ENCODE results near the gene ZNF652. TPM values are rescaled to one million over a fixed set of nuclear protein-coding genes. Genes with fewer than 3 reads are reported as not detected.
"Not testable (repeated sequence)": the region's sequence is repeated elsewhere in the genome, so short reads cannot be mapped to it uniquely, and the experiment has no call there.

The ZNF652 gene
- total RNA-seq, 1 donor from 2014 or later = 42.7 TPM

DNA sequence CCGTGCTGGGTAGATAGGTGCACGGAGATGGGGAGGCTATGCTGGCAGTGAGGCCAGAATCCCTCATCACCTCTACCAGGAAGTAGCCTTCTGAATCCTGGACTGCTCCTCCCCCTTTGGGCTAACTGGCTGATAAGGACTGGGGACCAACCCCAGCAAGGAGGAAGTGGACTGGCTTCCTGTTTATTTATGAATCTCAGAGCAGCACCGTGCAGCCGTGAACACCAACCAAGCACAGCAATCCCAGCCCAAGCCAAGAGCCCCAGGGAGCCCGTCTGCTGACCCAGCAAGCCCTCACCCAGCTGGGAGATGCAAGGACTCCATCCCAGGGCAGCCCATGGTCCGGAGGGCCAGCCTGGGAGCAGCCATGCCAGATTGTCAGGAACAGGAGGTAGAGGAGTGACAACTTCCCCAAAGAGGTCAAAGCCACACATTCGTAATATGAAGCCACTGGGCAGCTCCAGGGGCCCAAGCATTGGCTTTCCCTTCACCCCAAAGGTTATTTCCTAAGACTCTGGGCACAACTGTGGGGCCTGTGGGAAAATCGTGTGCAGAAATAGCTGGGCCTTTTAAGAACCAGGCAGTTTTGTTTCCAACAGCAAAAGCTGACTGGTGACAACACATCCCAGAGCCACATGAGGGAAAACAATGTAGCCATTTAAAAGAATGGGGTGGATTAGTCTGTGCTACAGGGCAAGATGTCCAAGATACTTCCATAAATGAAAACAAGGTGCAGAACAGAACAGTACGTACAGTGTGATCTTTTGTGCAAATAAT lies 28.7 kb upstream of the ZNF652 start:
- Histone ChIP-seq H3K27me3 (no peaks in the 10 kb centered on the region), H3K4me3 (no peak overlapping the region), H3K27ac (peak overlapping the region; percentile 37), H3K36me3 (no peaks in the 10 kb centered on the region), H3K4me1 (peaks cover 20% of the 10 kb centered on the region), H3K9me3 (no peaks in the 10 kb centered on the region)
- TF ChIP-seq POLR2A (IDR thresholded peaks at IDR 0.05) (no peak), POLR2AphosphoS5 (IDR thresholded peaks at IDR 0.05; ENCODE audit: insufficient read depth in 1 of 2, low read depth in 1 of 2) (peak; percentile 21 to 31)
- TF ChIP-seq, protein P1, sequence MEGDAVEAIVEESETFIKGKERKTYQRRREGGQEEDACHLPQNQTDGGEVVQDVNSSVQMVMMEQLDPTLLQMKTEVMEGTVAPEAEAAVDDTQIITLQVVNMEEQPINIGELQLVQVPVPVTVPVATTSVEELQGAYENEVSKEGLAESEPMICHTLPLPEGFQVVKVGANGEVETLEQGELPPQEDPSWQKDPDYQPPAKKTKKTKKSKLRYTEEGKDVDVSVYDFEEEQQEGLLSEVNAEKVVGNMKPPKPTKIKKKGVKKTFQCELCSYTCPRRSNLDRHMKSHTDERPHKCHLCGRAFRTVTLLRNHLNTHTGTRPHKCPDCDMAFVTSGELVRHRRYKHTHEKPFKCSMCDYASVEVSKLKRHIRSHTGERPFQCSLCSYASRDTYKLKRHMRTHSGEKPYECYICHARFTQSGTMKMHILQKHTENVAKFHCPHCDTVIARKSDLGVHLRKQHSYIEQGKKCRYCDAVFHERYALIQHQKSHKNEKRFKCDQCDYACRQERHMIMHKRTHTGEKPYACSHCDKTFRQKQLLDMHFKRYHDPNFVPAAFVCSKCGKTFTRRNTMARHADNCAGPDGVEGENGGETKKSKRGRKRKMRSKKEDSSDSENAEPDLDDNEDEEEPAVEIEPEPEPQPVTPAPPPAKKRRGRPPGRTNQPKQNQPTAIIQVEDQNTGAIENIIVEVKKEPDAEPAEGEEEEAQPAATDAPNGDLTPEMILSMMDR (IDR thresholded peaks at IDR 0.05) = no peak
- DNase-seq (ENCODE audit: extremely low spot score in 2 of 2) = no peak
- intact Hi-C loops (cut with DNase I) = loop anchor here (10.0 kb wide), 1 partner anchor 76 kb away; no protein-coding TSS in a partner anchor

DNA sequence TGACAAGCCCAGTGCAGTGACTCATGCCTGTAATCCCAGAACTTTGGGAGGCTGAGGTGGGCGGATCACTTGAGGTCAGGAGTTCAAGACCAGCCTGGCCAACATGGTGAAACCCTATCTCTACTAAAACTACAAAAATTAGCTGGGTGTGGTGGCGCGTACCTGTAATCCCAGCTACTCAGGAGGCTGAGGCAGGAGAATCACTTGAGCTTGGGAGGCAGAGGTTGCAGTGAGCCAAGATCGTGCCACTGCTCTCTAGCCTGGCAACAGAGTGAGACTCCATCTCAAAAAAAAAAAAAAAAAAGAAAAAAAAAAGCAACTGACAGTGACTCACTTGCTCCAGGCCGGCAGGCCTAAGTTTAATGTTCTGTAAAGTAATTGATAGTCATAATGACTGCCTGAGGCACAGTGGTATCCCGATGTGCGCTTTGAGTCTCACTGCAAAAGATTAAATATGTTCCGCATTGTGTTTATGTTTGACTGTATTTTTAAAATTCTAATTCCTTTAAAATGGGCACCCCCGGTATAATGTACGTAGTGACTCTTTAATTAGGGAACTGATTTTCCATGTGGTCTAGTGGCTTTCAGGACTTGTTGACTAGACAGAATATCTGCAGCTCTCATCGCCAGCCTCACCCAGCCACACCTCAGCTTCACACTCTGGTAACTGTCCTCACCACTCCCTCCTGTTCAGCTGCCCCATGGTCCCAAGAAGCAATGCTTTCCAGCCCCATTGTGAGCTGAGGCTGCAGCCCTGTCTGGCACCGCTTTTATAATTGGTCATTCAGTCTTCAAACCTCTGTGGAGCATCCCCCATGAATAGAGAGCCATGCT lies 27.7 kb upstream of the ZNF652 start:
- not testable (repeated sequence) for H3K9me3 ChIP-seq; H3K36me3 ChIP-seq; DNase-seq (ENCODE audit: extremely low spot score in 2 of 2); H3K27me3 ChIP-seq; H3K4me3 ChIP-seq
- intact Hi-C loops (cut with DNase I) = loop anchor here (10.0 kb wide), 1 partner anchor 75 kb away; no protein-coding TSS in a partner anchor
- peak overlapping the region; percentile 37 for H3K27ac ChIP-seq
- H3K4me1 ChIP-seq = peaks cover 17% of the 10 kb centered on the region

DNA sequence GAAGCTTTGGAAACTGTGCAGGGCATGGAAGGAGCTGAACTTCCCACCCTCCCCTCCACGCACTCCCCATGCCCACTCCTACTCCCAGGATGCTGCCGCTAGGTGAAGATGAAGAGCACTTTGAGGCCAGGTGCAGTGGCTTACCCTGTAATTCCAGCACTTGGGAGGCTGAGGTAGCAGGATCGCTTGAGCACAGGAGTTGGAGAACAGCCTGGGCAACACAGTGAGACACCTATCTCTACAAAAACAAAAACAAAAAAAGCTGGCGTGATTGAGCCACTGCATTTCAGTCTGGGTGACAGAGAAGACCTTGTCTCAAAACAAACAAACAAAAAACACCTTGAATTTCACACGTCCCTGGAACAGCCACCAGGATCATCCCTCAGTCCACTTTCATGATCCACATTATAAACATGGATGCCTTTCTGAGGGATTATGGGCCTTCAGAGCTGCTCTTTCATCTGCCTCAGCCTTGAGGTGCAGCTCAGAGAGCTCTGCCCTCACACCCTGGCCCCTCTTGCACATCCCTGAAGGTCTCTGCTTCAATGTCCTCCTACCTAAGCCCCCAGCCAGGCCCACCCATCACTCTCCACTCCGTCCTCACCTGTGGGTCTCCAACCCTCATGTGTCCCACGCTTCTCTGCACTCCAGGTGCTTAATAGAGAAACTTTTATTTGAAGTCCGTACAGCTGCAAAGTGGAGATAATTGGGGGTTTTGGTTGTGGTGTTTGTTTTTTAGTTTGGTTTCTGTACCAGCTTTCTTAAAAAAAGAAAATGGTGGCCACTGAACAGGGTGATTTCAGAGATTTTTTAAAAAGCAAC lies 26.9 kb upstream of the ZNF652 start:
- no peaks in the 10 kb centered on the region for H3K27me3 ChIP-seq
- H3K4me1 ChIP-seq = peaks cover 15% of the 10 kb centered on the region
- DNase-seq (ENCODE audit: extremely low spot score in 2 of 2) = no peak
- H3K9me3 ChIP-seq = no peaks in the 10 kb centered on the region
- TF ChIP-seq, protein P1 (IDR thresholded peaks at IDR 0.05) = no peak
- TF ChIP-seq POLR2AphosphoS5 (IDR thresholded peaks at IDR 0.05; ENCODE audit: insufficient read depth in 1 of 2, low read depth in 1 of 2) (no peak), POLR2A (IDR thresholded peaks at IDR 0.05) (no peak)
- no peak overlapping the region for H3K27ac ChIP-seq
- intact Hi-C loops (cut with DNase I) = no loop called here
- H3K36me3 ChIP-seq = no peaks in the 10 kb centered on the region
- no peak overlapping the region for H3K4me3 ChIP-seq

DNA sequence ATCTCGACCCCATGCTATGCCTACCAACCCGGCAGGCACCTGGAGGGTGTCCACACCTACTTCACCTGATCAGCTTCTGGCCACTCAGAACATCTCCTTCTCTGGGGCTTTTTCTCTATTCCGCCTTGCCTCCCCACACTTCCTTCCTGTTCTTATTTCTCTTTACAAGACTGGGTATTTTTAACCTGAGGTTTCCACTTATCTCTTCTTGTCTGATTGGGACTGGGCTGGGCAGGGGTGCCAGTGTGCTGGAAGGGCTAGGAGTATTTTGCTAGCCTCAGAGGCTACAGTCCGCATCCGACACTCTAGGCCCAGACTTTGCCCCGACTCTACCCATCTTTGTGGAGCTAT lies 26.2 kb upstream of the ZNF652 start:
- Histone ChIP-seq H3K27ac (no peak overlapping the region), H3K36me3 (no peaks in the 10 kb centered on the region), H3K4me1 (peaks cover 15% of the 10 kb centered on the region), H3K4me3 (no peak overlapping the region), H3K27me3 (no peaks in the 10 kb centered on the region), H3K9me3 (no peaks in the 10 kb centered on the region)
- DNase-seq (ENCODE audit: extremely low spot score in 2 of 2) = no peak
- intact Hi-C loops (cut with DNase I) = no loop called here
- TF ChIP-seq, protein P1 (IDR thresholded peaks at IDR 0.05) = no peak
- no peak for TF ChIP-seq POLR2AphosphoS5 (IDR thresholded peaks at IDR 0.05; ENCODE audit: insufficient read depth in 1 of 2, low read depth in 1 of 2)
- no peak for TF ChIP-seq POLR2A (IDR thresholded peaks at IDR 0.05)

Data from vagina (tissue), 2 donors.